ENCODE measurements around the gene RABGEF1. TPM values are rescaled to one million over a fixed set of nuclear protein-coding genes. Genes with fewer than 3 reads are reported as not detected.
"Not testable (repeated sequence)": the region's sequence is repeated elsewhere in the genome, so short reads cannot be mapped to it uniquely, and the experiment has no call there.

The RABGEF1 gene
- total and polyA plus RNA-seq, 3 donors from 2014 or later: 62.5 to 78.4 (median 70.2) TPM

DNA sequence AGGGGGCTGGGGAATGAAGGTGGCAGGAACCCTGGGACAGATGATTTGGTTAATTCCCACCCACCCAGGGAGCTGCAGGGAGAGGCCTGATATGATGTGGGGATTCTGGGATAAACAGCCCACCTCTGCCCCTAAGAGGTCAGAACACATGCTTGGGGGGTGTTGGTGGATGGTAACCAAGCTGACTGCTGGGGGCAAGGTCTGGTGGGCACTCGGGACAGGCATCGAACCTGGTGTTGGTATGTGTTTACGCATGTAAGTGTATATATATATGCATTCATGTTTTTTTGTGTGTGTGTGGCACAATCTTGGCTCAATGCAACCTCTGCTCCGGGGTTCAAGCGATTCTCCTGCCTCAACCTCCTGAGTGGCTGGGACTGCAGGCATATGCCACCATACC is 99.8 kb downstream of the RABGEF1 start:
- Histone ChIP-seq H3K4me3 (no peak overlapping the region), H3K9me3 (no peaks in the 10 kb centered on the region), H3K4me1 (no peaks in the 10 kb centered on the region), H3K27ac (no peak overlapping the region), H3K36me3 (ENCODE audit: low read depth, missing control alignments) (no peaks in the 10 kb centered on the region), H3K27me3 (no peaks in the 10 kb centered on the region)
- no peak for DNase-seq
- TF ChIP-seq, protein P1, sequence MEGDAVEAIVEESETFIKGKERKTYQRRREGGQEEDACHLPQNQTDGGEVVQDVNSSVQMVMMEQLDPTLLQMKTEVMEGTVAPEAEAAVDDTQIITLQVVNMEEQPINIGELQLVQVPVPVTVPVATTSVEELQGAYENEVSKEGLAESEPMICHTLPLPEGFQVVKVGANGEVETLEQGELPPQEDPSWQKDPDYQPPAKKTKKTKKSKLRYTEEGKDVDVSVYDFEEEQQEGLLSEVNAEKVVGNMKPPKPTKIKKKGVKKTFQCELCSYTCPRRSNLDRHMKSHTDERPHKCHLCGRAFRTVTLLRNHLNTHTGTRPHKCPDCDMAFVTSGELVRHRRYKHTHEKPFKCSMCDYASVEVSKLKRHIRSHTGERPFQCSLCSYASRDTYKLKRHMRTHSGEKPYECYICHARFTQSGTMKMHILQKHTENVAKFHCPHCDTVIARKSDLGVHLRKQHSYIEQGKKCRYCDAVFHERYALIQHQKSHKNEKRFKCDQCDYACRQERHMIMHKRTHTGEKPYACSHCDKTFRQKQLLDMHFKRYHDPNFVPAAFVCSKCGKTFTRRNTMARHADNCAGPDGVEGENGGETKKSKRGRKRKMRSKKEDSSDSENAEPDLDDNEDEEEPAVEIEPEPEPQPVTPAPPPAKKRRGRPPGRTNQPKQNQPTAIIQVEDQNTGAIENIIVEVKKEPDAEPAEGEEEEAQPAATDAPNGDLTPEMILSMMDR (IDR thresholded peaks at IDR 0.05): no peak
- TF ChIP-seq POLR2A (IDR thresholded peaks at IDR 0.05): no peak
- intact Hi-C loops (cut with DNase I; ENCODE audit: low total_unique reads): no loop called here
- 92 to 93% methylated on average over 5 of the region's 5 CpGs for WGBS, 2 donors

- Histone ChIP-seq H3K36me3 (ENCODE audit: low read depth, missing control alignments) (no peaks in the 10 kb centered on the region), H3K9me3 (no peaks in the 10 kb centered on the region), H3K4me1 (no peaks in the 10 kb centered on the region), H3K27ac (no peak overlapping the region), H3K27me3 (no peaks in the 10 kb centered on the region), H3K4me3 (no peak overlapping the region)
- no peak for TF ChIP-seq POLR2A (IDR thresholded peaks at IDR 0.05)
- TF ChIP-seq, protein P1 (IDR thresholded peaks at IDR 0.05): no peak
- intact Hi-C loops (cut with DNase I; ENCODE audit: low total_unique reads): no loop called here
- whole genome bisulfite sequencing, 2 donors: 91 to 93% methylated on average over 5 of the region's 5 CpGs
- no peak for DNase-seq
Measured at GRCh38 chr7:66841898-66842297, 101.4 kb downstream of the RABGEF1 start.

DNA sequence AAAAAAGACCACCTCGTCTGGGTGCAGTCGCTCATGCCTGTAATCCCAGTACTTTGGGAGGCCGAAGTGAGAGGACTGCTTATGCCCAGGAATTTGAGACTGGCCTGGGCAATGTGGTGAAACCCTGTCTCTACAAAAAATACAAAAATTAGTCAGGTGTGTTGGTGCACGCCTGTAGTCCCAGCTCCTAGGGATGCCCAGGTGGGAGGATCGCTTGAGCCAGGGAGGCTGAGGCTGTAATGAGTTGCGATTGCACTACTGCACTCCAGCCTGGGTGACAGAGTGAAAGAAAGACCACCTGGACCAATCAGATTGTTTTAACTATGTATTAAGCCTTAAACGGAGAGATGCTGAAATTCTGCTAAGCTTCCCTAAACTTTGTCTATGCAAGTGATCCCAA is 103.0 kb downstream of the RABGEF1 start:
- intact Hi-C loops (cut with DNase I; ENCODE audit: low total_unique reads); H3K27ac ChIP-seq: not testable (repeated sequence)

GRCh38 chr7:66844552-66845378 is 104.2 kb downstream of the RABGEF1 start:
- peak; percentile 97 for DNase-seq
- WGBS, 2 donors: 0 to 1% methylated on average over 14 to 41 of the region's 61 CpGs

More for the DNA sequence above, 103.0 kb downstream of the RABGEF1 start:
- not testable (repeated sequence) for DNase-seq; H3K36me3 ChIP-seq (ENCODE audit: low read depth, missing control alignments); H3K9me3 ChIP-seq; H3K27me3 ChIP-seq; H3K4me1 ChIP-seq
- 57 to 61% methylated on average over 7 of the region's 7 CpGs for WGBS, 2 donors
- H3K4me3 ChIP-seq: peak overlapping the region in 1 of 2 donors; percentile 96

GRCh38 chr7:66845379-66846095 is 105.0 kb downstream of the RABGEF1 start:
- intact Hi-C loops (cut with DNase I; ENCODE audit: low total_unique reads): no loop called here
- DNase-seq: no peak
- 41 to 45% methylated on average over 19 of the region's 19 CpGs for WGBS, 2 donors

More at GRCh38 chr7:66844552-66845378, 104.2 kb downstream of the RABGEF1 start:
- Histone ChIP-seq H3K27me3 (no peaks in the 10 kb centered on the region), H3K9me3 (no peaks in the 10 kb centered on the region), H3K36me3 (ENCODE audit: low read depth, missing control alignments) (no peaks in the 10 kb centered on the region), H3K4me1 (no peaks in the 10 kb centered on the region), H3K27ac (peak overlapping the region; percentile 91 to 92), H3K4me3 (peak overlapping the region; percentile 81 to 96)
- intact Hi-C loops (cut with DNase I; ENCODE audit: low total_unique reads): no loop called here
- TF ChIP-seq, protein P1 (IDR thresholded peaks at IDR 0.05): peak in 2 of 3 experiments; percentile 21 to 48
- no peak for TF ChIP-seq POLR2A (IDR thresholded peaks at IDR 0.05)

GRCh38 chr7:66846096-66846445 is 105.5 kb downstream of the RABGEF1 start:
- H3K9me3 ChIP-seq; intact Hi-C loops (cut with DNase I; ENCODE audit: low total_unique reads); DNase-seq; H3K27me3 ChIP-seq; H3K36me3 ChIP-seq (ENCODE audit: low read depth, missing control alignments); H3K4me1 ChIP-seq; H3K27ac ChIP-seq: not testable (repeated sequence)
- H3K4me3 ChIP-seq: peak overlapping the region in 1 of 2 donors; percentile 96
- WGBS, 2 donors: 60 to 76% methylated on average over 4 of the region's 4 CpGs

More at GRCh38 chr7:66845379-66846095, 105.0 kb downstream of the RABGEF1 start:
- Histone ChIP-seq H3K9me3 (no peaks in the 10 kb centered on the region), H3K4me1 (no peaks in the 10 kb centered on the region), H3K27me3 (no peaks in the 10 kb centered on the region), H3K27ac (peak overlapping the region; percentile 91 to 92), H3K4me3 (peak overlapping the region; percentile 81 to 96), H3K36me3 (ENCODE audit: low read depth, missing control alignments) (no peaks in the 10 kb centered on the region)
- TF ChIP-seq, protein P1 (IDR thresholded peaks at IDR 0.05): no peak
- TF ChIP-seq POLR2A (IDR thresholded peaks at IDR 0.05): no peak

- DNase-seq; H3K27ac ChIP-seq; H3K4me1 ChIP-seq; H3K27me3 ChIP-seq; H3K36me3 ChIP-seq (ENCODE audit: low read depth, missing control alignments); H3K9me3 ChIP-seq; H3K4me3 ChIP-seq; intact Hi-C loops (cut with DNase I; ENCODE audit: low total_unique reads): not testable (repeated sequence)
- 0 to 67% methylated on average over 1 to 2 of the region's 2 CpGs for WGBS, 2 donors
Measured at GRCh38 chr7:66847523-66847855, 107.0 kb downstream of the RABGEF1 start.

Measured in testis (tissue), 3 donors.